Stimulated activated CD8-positive, alpha-beta memory T cell treated with anti-CD3 and anti-CD28 coated beads, Interleukin-7, amount 100 ng/mL, for 24 hours (primary cell): ENCODE results near the gene MAT1A.

Experiments used
- DNase-seq: peaks from one replicate; pipeline ENCODE4 v3.0.0-alpha.2; 2020; ENCODE audit warnings: low read depth

The MAT1A gene

GRCh38 chr10:80281784-80282765 lies 7.4 kb downstream of the MAT1A start:
- no peak for DNase-seq

DNA sequence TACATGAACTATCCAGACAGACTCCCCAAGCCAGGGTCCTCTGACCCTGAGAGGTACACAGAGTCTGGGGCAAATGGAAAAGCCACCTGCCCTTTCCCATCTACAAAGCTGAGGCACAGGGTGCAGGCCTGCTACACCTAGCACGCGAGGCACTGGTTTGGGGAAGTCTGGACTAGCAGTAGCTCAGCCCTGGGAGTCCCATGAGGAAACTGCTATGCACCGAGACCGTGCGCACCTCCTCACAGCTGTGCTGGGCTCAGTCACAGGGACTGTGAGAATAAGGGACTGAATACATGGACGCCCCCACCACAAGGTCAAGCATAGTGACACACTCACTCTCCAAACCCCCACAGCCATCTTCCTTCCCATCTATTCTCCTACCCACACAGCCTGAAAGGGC lies 8.2 kb downstream of the MAT1A start:
- DNase-seq, result no peak

DNA sequence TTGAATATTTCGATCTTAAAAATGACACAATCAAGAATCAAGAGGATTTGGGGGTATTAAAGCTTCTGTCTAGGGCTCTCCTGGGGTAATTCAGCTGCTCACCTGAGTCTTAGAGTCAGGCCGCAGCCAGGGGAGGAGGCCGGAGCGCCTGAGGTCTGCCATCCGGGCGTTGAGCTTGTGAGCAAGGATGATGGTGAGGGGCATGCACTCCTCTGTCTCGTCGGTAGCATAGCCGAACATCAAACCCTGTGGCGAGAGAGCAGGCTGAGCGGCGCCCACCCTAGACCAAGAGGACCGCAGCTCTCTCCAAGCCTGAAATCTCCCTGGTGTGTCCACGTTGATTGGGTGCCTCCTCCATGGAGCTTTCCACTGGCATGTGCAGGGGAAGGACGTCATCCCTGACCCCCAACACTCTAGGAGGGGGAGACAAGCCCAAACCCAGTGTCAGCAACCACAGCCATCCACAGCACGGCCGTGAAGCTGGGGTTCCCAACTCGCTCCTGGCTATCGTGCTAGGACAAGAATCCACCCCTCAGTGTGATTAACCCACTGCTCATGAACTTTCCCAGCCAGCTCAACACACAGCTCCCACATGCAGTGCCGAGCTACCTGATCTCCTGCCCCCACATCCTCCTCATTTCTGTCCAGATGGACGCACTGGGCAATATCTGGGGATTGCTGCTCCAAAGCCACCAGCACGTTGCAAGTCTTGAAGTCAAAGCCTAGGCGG lies 9.2 kb downstream of the MAT1A start:
- no peak for DNase-seq

DNA sequence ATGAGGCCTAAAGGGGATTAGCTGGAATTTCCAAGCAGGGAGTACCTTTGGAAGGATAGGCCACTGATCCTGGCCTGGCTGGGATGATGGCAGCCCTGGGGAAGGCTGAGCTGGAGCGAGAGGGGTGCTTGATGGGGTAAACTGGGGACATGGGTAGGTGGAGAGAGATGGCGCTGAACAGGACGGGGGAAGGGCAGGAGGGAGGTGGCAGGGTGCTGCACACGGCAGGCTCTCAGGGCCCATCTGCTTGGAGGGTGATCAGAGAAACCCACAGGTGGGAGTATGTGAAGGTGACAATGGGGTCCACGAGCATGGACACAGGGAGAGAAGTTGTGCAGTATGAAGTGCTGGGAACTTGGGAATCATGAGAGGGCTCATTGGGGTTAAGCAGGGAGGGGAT lies 10.3 kb downstream of the MAT1A start:
- no peak for DNase-seq

DNA sequence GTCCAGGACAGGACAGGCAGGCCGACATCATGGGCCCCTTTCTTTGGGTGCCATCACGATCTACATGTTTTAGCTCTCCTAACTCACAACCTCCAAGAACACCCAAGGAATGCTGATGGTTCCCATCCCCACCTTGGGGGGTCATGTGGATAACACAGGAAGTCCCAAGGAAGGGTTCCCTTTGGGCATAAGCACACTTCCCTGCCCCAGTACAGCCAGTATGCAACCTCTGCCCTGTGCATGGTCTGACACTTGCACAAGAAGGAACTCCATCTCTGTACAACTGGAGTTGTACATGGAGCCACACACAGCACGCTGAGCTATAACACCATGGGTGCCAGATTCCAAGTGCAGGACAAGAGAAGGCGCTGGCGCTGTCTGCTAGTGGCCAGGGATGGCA lies 11.0 kb downstream of the MAT1A start:
- no peak for DNase-seq

DNA sequence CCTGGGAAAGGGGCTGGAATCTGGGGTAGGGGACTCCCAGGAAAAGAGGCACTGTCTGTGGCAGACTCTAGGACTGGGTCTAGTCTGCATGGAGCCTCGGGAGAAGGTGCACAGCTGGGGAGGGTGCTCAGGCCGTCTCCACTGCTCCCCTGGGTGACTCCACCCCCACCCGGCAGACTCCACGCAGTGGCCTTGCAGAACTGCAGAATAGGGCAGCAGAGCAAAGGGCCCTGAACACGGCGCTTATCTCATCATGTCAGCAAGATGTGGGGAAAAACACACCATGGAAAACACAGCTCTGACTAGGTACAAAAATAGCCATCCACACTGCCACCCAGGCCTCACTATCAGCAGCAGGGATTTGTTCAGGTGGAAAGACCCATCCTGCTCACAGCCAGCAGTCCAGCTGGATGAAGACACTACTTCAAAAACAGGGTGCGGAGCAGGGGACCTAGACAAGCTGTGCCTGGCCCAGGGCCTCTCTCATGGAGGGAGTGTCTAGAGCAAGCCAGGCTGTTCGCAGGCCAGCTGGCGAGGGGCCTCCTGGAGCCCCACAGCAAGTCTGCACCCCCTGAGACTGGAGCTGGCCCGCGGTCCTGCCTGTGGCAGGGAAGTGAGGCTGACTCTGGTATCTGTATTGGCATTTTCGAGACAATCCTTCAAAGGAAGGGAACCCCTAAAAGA lies 11.7 kb downstream of the MAT1A start:
- DNase-seq, result no peak

DNA sequence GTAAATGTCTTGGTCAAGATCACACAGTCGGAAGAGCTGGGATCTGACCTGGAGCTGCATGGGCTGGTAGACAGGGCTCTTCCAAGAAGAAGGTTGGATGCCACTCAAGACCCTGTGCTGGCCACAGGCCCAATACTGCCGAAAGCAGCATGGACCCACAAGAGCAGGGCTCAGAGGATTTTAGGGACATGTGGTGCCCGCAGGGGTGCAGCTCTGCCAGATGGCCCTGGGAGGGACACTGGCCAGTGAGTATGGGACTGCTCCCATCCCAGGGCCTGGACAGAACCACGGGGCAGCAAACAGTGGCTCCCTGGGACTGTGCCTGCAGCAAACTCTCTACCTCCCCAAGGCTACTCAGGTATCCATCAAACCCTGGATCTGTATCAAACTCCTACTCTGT lies 12.4 kb downstream of the MAT1A start:
- no peak for DNase-seq

- no peak for DNase-seq
These were observed 13.1 kb downstream of the MAT1A start for GRCh38 chr10:80276335-80276734.

DNA sequence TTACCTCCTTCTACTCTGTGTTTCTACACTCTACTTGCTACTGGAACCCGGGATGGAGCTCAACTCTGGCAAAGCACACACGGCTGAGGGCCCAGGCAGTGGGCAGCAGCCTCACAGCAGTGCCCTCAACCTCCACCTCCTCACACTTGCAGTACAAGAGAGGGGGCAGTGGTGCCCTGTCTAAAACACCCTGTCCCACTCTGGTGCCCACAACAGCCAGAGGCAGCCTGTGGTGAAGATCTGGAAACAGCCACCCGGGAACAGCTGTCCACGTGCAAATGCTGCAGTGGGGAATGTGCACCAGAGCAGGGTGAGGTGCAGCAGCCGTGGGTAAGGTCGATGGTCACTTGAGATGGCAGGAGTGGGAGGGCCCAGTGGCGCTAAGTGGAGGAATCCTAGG lies 13.7 kb downstream of the MAT1A start:
- DNase-seq, result no peak

DNA sequence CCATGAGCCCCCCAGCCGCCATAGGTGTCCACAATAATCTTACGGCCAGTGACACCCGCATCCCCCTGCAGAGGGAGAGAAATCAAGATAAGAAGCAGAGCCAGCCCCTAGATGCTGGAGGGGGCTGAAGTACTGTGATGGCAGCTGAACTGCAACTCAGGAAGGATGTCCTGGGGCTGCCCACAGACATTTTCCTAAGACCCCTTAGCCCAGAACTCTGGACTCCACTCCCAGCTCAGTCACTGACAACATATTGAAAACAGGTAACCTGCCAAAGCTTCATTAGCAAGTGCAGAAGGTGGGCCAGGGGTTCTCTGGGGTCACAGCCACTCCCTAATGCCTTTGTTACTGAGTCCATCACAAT lies 14.3 kb downstream of the MAT1A start:
- no peak for DNase-seq

DNA sequence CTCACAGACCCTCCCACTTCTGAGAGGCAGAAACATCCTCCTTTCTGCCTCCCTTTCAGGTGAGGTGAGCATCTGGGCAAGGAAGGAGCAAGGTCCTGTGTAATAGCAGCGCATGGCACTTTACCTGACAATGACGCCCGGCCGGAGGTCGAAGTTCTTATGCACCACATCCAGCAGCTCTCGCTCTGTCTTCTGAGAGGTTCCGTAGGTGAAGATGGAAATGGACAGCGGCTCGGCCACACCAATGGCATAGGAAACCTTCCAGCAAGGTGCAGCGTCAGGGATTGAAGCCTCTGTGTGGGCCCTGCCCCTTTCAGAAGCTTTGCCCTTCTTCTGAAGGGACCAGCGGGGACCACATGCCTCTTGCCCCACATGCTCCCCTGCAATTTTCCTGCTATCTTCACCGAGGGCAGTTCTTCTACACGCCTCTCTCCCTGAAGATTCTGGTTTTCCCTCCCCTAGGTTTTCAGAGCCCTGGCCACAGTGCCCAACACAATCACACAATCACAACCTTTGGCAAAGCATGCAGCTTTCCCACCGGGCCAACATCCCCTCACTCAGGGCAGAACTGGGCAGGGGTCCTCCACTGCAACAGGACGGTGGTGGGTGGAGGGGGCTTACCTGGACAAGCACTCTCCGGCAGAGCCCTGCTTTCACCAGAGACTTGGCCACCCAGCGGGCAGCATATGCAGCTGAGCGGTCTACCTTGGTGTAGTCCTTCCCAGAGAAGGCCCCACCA lies 14.9 kb downstream of the MAT1A start:
- no peak for DNase-seq

- DNase-seq, result no peak
These were observed 15.8 kb downstream of the MAT1A start for GRCh38 chr10:80273523-80274170.

GRCh38 chr10:80272793-80273522 lies 16.5 kb downstream of the MAT1A start:
- DNase-seq, result no peak

DNA sequence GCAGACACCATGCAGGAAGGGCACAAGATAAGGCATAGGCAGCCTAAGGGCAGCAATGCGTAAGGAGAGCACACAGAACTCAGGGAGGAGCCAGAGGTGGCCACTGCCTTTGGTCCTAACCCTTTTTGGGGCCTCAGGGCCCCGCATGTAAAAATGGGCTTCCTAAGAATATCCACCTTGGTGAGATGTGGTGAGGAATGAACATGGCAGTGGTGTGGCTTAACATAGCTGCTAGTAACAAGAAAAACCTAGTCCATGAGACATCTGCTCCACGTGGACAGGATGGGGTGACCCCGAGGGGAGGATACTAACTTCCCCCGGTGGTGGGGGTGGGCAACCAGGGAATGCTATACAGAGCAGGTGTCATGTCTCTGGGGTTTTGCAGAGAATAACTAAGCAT lies 18.0 kb downstream of the MAT1A start:
- no peak for DNase-seq

GRCh38 chr10:80270887-80271286 lies 18.6 kb downstream of the MAT1A start:
- no peak for DNase-seq

GRCh38 chr10:80268938-80269588 lies 20.4 kb downstream of the MAT1A start:
- no peak for DNase-seq

DNA sequence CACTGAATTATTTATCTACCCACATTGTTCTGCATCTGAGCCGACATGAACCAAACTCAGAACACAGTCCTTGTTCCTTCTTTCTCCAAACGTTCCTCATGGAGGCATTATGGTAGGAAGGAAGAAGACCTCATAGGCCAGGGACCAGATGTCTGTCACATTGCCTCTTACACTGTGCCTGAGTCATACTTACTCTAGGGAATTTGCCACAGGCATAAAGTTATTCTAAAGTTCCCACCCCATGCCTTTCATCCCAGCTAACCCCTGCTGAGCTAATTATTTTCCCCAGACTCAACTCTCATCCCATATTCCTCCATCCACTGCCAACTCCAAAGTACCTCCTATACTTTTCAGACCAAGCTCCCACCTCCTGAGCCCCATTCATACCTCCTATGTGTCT lies 21.2 kb downstream of the MAT1A start:
- DNase-seq, result no peak

GRCh38 chr10:80266513-80266863 lies 23.0 kb downstream of the MAT1A start:
- DNase-seq, result no peak

GRCh38 chr10:80265740-80266512 lies 23.5 kb downstream of the MAT1A start:
- DNase-seq, result no peak
